SK-N-SH (cell line): Measurements from ENCODE around the gene MEIS2. TPM values are rescaled to one million over a fixed set of nuclear protein-coding genes. Genes with fewer than 3 reads are reported as not detected.

Experiments used
- CTCF ChIA-PET: fragments of 300-600, 350-600 bp; formaldehyde crosslinking; extraction: SDS; loops from one replicate; lab custom pipeline; 2021; lab: Yijun Ruan, JAX
- POLR2A ChIA-PET: fragments of 350-600 bp; sonication (Branson Sonifier 250); formaldehyde crosslinking; extraction: SDS; loops from one replicate; lab custom pipeline; 2020; ENCODE audit warnings: antibody characterized with exemption, inconsistent platforms; lab: Yijun Ruan, JAX
- DNase-seq: peaks from one replicate; pipeline ENCODE4 v3.0.0; 2012
- H2AFZ ChIP-seq: fragments of 200-600 bp; sonication (generic); 2 replicates; pipeline ENCODE4 v1.8.1; 2016; ENCODE audit warnings: antibody characterized with exemption, mild to moderate bottlenecking, low read depth
- H3F3A ChIP-seq: fragments of 200-600 bp; sonication (generic); replicated peaks from 2 replicates; pipeline ENCODE3; 2016; ENCODE audit warnings: antibody characterized with exemption, mild to moderate bottlenecking; ENCODE audit not compliant: insufficient read depth
- H3K27ac ChIP-seq, 2 experiments: fragments of 200-500 bp in 1 of 2; fragments of 200-600 bp in 1 of 2; sonication (Bioruptor generic) in 1 of 2; sonication (generic), shearing (Covaris generic) in 1 of 2; 2 replicates each; pipeline versions ENCODE4 v1.5.1 to v1.6.1; 2014 to 2016; ENCODE audit warnings: low read depth in 2 of 2, inconsistent platforms in 1 of 2, low read length in 1 of 2, mild to moderate bottlenecking in 1 of 2, mixed read lengths in 1 of 2
- H3K27me3 ChIP-seq: fragments of 200-600 bp; sonication (generic), shearing (Covaris generic); 2 replicates; pipeline ENCODE4 v1.6.1; 2016; ENCODE audit warnings: mixed run types; ENCODE audit not compliant: insufficient read depth
- H3K36me3 ChIP-seq, 2 experiments: fragments of 200-500 bp in 1 of 2; fragments of 200-600 bp in 1 of 2; sonication (Bioruptor generic) in 1 of 2; sonication (generic) in 1 of 2; replicated peaks in 1 of 2; 2 replicates each; pipeline versions ENCODE3 to v1.5.1; 2014 to 2016; ENCODE audit warnings: low read length in 1 of 2, mild to moderate bottlenecking in 1 of 2; ENCODE audit not compliant: insufficient read depth in 2 of 2, control insufficient read depth in 1 of 2
- H3K4me1 ChIP-seq, 2 experiments: fragments of 200-500 bp in 1 of 2; fragments of 200-600 bp in 1 of 2; sonication (Bioruptor generic) in 1 of 2; sonication (generic), shearing (Covaris generic) in 1 of 2; 2 replicates each; pipeline versions ENCODE4 v1.5.1 to v1.6.1; 2014 to 2016; ENCODE audit warnings: low read depth in 1 of 2, low read length in 1 of 2, mixed run types in 1 of 2; ENCODE audit not compliant: insufficient read depth in 2 of 2, control insufficient read depth in 1 of 2
- H3K4me2 ChIP-seq: fragments of 200-600 bp; sonication (generic), shearing (Covaris generic); 2 replicates; pipeline ENCODE4 v1.6.1; 2017; ENCODE audit warnings: mixed run types
- H3K4me3 ChIP-seq, 2 experiments: fragments of 200-500 bp in 1 of 2; fragments of 200-600 bp in 1 of 2; sonication (Bioruptor generic) in 1 of 2; sonication (generic), shearing (Covaris generic) in 1 of 2; 2 replicates each; pipeline versions ENCODE4 v1.5.1 to v1.8.1; 2014 to 2016; ENCODE audit warnings: low read depth in 2 of 2, inconsistent platforms in 1 of 2, low read length in 1 of 2, mild to moderate bottlenecking in 1 of 2, mixed read lengths in 1 of 2, moderate library complexity in 1 of 2
- H3K79me2 ChIP-seq: fragments of 200-600 bp; sonication (generic); 2 replicates; pipeline ENCODE4 v1.8.1; 2017; ENCODE audit warnings: mild to moderate bottlenecking; ENCODE audit not compliant: insufficient read depth
- H3K9ac ChIP-seq: fragments of 200-600 bp; sonication (generic); 2 replicates; pipeline ENCODE4 v1.6.1; 2017; ENCODE audit warnings: mixed run types
- H3K9me2 ChIP-seq: fragments of 200-600 bp; sonication (generic); 2 replicates; pipeline ENCODE4 v1.6.1; 2017; ENCODE audit warnings: mixed run types
- H3K9me3 ChIP-seq: fragments of 200-600 bp; sonication (generic); 2 replicates; pipeline ENCODE4 v1.6.1; 2017; ENCODE audit warnings: mixed run types, mild to moderate bottlenecking, moderate library complexity
- H4K20me1 ChIP-seq: fragments of 200-600 bp; sonication (generic); 2 replicates; pipeline ENCODE4 v1.6.1; 2017; ENCODE audit warnings: mild to moderate bottlenecking, mixed run types; ENCODE audit not compliant: insufficient read depth
- ELF1 ChIP-seq: IDR thresholded peaks from 2 replicates; pipeline ENCODE4 v1.4.0; 2012
- FOSL2 ChIP-seq: IDR thresholded peaks from 2 replicates; pipeline ENCODE4 v1.4.0; 2012; ENCODE audit warnings: low read depth, mild to moderate bottlenecking, moderate library complexity, borderline replicate concordance
- FOXJ3 ChIP-seq: sonication (generic); formaldehyde crosslinking; IDR thresholded peaks from 2 replicates; pipeline ENCODE4 v1.5.1; 2020; ENCODE audit warnings: mild to moderate bottlenecking, missing genetic modification reagents
- GABPA ChIP-seq: IDR thresholded peaks from 2 replicates; pipeline ENCODE4 v1.4.0; 2012; ENCODE audit warnings: low read depth, mild to moderate bottlenecking
- GATA2 ChIP-seq: sonication (generic); formaldehyde crosslinking; IDR thresholded peaks from 2 replicates; pipeline ENCODE4 v1.5.0; 2020; ENCODE audit warnings: mild to moderate bottlenecking, missing genetic modification reagents
- IRF3 ChIP-seq: fragments of 150-350 bp; IDR thresholded peaks from 2 replicates; pipeline ENCODE4 v1.6.1; 2016; ENCODE audit warnings: mild to moderate bottlenecking, low read depth, low read length
- JUND ChIP-seq: IDR thresholded peaks from 2 replicates; pipeline ENCODE4 v1.4.0; 2012
- MEF2A ChIP-seq: IDR thresholded peaks from 2 replicates; pipeline ENCODE4 v1.4.0; 2012; ENCODE audit warnings: low read depth, borderline replicate concordance
- MXI1 ChIP-seq: IDR thresholded peaks from 2 replicates; pipeline ENCODE4 v1.6.1; 2012; ENCODE audit warnings: mild to moderate bottlenecking, low read depth, low read length, improper control_type of control experiment
- NRF1 ChIP-seq: IDR thresholded peaks from 2 replicates; pipeline ENCODE4 v1.6.1; 2012; ENCODE audit warnings: low read depth, mild to moderate bottlenecking, low read length
- POLR2AphosphoS5 ChIP-seq: IDR thresholded peaks from 2 replicates; pipeline ENCODE4 v1.6.1; 2012; ENCODE audit warnings: low read depth, low read length
- RCOR1 ChIP-seq: fragments of 150-350 bp; IDR thresholded peaks from 2 replicates; pipeline ENCODE4 v1.6.1; 2017; ENCODE audit warnings: antibody characterized with exemption, low read length
- RFX5 ChIP-seq: IDR thresholded peaks from 2 replicates; pipeline ENCODE4 v1.6.1; 2012; ENCODE audit warnings: mild to moderate bottlenecking, improper control_type of control experiment, low read length
- TCF12 ChIP-seq: IDR thresholded peaks from 2 replicates; pipeline ENCODE4 v1.4.0; 2012
- USF2 ChIP-seq: fragments of 150-350 bp; IDR thresholded peaks from 2 replicates; pipeline ENCODE4 v1.6.1; 2017; ENCODE audit warnings: antibody characterized with exemption, low read length, low read depth, borderline replicate concordance
- YY1 ChIP-seq: IDR thresholded peaks from 2 replicates; pipeline ENCODE4 v1.4.0; 2012; ENCODE audit warnings: low read depth, mild to moderate bottlenecking
- WGBS: methylation state at CpG from one replicate; pipeline ENCODE4 v1.1.6; 2017; ENCODE audit warnings: low lambda C conversion rate; 5-methylcytosine and 5-hydroxymethylcytosine counted together
- polyA plus RNA-seq, 3 experiments: library from polyadenylated mRNA; depleted of rRNA; stranded (reverse); fragments of >200 nt; gene quantifications; 2 replicates each; pipeline ENCODE4 v1.2.3, GENCODE V29; 2012

MEIS2 gene
- polyA plus RNA-seq, 1 of the 3 experiments (the other 2 are of a cell fraction): 146 TPM

GRCh38 chr15:37109168-37109871 lies 9.0 kb upstream of the MEIS2 start:
- no peak for TF ChIP-seq TCF12
- no peak for TF ChIP-seq MEF2A
- no peak for TF ChIP-seq GABPA
- no peak for TF ChIP-seq RCOR1
- TF ChIP-seq IRF3: no peak
- TF ChIP-seq FOXJ3 (CRISPR knock-in tag): no peak
- no peak for TF ChIP-seq NRF1
- no peak for TF ChIP-seq RFX5
- no peak for TF ChIP-seq GATA2 (CRISPR knock-in tag)
- no peak for TF ChIP-seq JUND
- no peak for TF ChIP-seq ELF1
- no peak for TF ChIP-seq FOSL2
- no peak for TF ChIP-seq YY1
- no peak for TF ChIP-seq USF2
- no peak for TF ChIP-seq POLR2AphosphoS5
- no peak for TF ChIP-seq MXI1
- CTCF ChIA-PET: interaction anchor here (0.7 to 10.8 kb wide), 9 partner anchors 12 to 771 kb away, joined by 3 to 101 read pairs (median 5); no protein-coding TSS in a partner anchor
- Histone ChIP-seq H4K20me1 (no peaks in the 10 kb centered on the region), H3K79me2 (peaks cover 73% of the 10 kb centered on the region), H3K36me3 (peaks cover 0 to 6% of the 10 kb centered on the region in 2 experiments), H3K9ac (peak overlapping the region; percentile 100), H3K4me2 (peak overlapping the region; percentile 89), H3K4me1 (peaks cover 14 to 34% of the 10 kb centered on the region in 2 experiments; a peak in 2 of 4 replicates), H3K9me2 (no peaks in the 10 kb centered on the region), H3K27me3 (no peaks in the 10 kb centered on the region), H3F3A (peaks cover 28% of the 10 kb centered on the region), H2AFZ (peak overlapping the region; percentile 56; the same call in 1 of the 2 replicates), H3K27ac (peak overlapping the region; percentile 99), H3K4me3 (peak overlapping the region; percentile 63 to 74), H3K9me3 (no peaks in the 10 kb centered on the region)
- POLR2A ChIA-PET: interaction anchor here (0.8 to 3.3 kb wide), 10 partner anchors 8 to 772 kb away, joined by 3 to 35 read pairs (median 6); partner anchors contain the start of gene MEIS2
- WGBS: 13% methylated on average over 18 of the region's 18 CpGs
- no peak for DNase-seq
